KMS-11 (cell line): ENCODE results near the gene LEPROT.

ENCODE experiments used
- H2AFZ ChIP-seq: fragments of 200-600 bp; sonication (generic); 2 replicates; pipeline ENCODE4 v1.6.1; 2016; ENCODE audit warnings: antibody characterized with exemption, mixed run types, low read depth
- H3K27ac ChIP-seq: fragments of 200-600 bp; sonication (generic); 2 replicates; pipeline ENCODE4 v1.6.1; 2016; ENCODE audit warnings: mild to moderate bottlenecking, mixed run types
- H3K27me3 ChIP-seq: fragments of 200-600 bp; sonication (generic); 2 replicates; pipeline ENCODE4 v1.6.1; 2017; ENCODE audit warnings: mild to moderate bottlenecking, low read depth, mixed run types, moderate library complexity; ENCODE audit not compliant: insufficient read depth
- H3K36me3 ChIP-seq: fragments of 200-600 bp; sonication (generic); 2 replicates; pipeline ENCODE4 v1.6.1; 2017; ENCODE audit warnings: mild to moderate bottlenecking, mixed run types; ENCODE audit not compliant: insufficient read depth
- H3K4me1 ChIP-seq: fragments of 200-600 bp; sonication (generic); 2 replicates; pipeline ENCODE4 v1.6.1; 2016; ENCODE audit warnings: mild to moderate bottlenecking, low read depth, mixed run types; ENCODE audit not compliant: poor library complexity, severe bottlenecking
- H3K4me2 ChIP-seq: fragments of 200-600 bp; sonication (generic); 2 replicates; pipeline ENCODE4 v1.7.0; 2016; ENCODE audit warnings: mild to moderate bottlenecking, mixed run types
- H3K4me3 ChIP-seq: fragments of 200-600 bp; sonication (generic); IDR thresholded peaks from 2 replicates; pipeline ENCODE4 v1.6.1; 2017; ENCODE audit warnings: low read depth, low read length, mixed read lengths; ENCODE audit not compliant: insufficient read depth
- H3K79me2 ChIP-seq: fragments of 200-600 bp; sonication (generic); 2 replicates; pipeline ENCODE4 v1.6.1; 2016; ENCODE audit warnings: low read depth, mixed run types; ENCODE audit not compliant: insufficient read depth
- H3K9ac ChIP-seq: fragments of 200-600 bp; sonication (generic); 2 replicates; pipeline ENCODE4 v1.6.1; 2016; ENCODE audit warnings: mild to moderate bottlenecking, mixed run types
- H4K20me1 ChIP-seq: fragments of 200-600 bp; sonication (generic); 2 replicates; pipeline ENCODE4 v1.6.1; 2016; ENCODE audit warnings: mild to moderate bottlenecking, mixed run types; ENCODE audit not compliant: insufficient read depth
- TF ChIP-seq, protein P1 (sequence below): fragments of 200-600 bp; sonication (generic); conservative IDR thresholded peaks from 2 replicates; pipeline ENCODE4 v1.6.1; 2017; ENCODE audit warnings: low read depth, mild to moderate bottlenecking, antibody characterized with exemption, low read length, moderate library complexity, mixed read lengths

Gene LEPROT

DNA sequence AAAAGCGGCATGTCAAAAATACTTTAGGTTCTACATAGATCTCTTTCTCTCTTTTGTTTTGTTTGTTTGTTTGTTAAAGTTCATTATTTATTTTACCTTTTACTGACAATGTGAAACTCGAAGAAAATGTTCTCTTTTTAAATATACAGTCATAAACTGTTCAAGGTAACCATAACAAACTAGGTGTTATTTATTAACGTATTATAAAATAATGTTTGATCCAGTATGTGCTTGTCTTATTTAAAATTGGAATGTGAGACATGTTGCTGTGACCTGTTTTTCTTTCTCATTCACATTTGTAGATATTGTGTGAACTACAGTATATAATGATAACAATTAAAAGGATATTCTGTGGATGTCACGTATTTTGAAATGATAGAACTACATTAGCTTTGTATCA is 5.9 kb upstream of the LEPROT start:
- Histone ChIP-seq H3K4me3 (no peak overlapping the region), H3K27ac (no peak overlapping the region), H2AFZ (no peak overlapping the region), H3K4me2 (no peak overlapping the region), H3K27me3 (no peaks in the 10 kb centered on the region), H3K36me3 (no peaks in the 10 kb centered on the region), H3K9ac (no peak overlapping the region), H3K4me1 (peaks cover 6% of the 10 kb centered on the region), H3K79me2 (no peaks in the 10 kb centered on the region), H4K20me1 (no peaks in the 10 kb centered on the region)
- TF ChIP-seq, protein P1, sequence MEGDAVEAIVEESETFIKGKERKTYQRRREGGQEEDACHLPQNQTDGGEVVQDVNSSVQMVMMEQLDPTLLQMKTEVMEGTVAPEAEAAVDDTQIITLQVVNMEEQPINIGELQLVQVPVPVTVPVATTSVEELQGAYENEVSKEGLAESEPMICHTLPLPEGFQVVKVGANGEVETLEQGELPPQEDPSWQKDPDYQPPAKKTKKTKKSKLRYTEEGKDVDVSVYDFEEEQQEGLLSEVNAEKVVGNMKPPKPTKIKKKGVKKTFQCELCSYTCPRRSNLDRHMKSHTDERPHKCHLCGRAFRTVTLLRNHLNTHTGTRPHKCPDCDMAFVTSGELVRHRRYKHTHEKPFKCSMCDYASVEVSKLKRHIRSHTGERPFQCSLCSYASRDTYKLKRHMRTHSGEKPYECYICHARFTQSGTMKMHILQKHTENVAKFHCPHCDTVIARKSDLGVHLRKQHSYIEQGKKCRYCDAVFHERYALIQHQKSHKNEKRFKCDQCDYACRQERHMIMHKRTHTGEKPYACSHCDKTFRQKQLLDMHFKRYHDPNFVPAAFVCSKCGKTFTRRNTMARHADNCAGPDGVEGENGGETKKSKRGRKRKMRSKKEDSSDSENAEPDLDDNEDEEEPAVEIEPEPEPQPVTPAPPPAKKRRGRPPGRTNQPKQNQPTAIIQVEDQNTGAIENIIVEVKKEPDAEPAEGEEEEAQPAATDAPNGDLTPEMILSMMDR = no peak

DNA sequence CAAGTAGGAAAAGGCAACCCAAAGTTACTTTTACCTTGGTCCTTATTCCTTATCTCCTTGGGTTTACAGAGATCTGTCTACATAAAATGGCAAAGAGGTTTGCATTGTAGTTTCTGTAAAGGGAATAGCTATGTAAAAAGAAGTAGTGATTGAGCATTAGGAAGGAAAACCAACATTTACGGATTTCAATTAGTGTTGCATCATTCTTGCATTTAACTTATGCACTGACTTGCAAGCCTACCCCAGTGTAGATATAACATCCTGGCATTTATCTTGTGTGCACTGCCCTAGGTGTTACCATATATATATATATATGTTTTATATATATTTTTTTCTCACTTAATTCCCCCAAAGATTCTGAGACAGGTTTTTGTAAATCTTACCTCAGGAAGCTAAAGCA is 3.7 kb upstream of the LEPROT start:
- Histone ChIP-seq H4K20me1 (no peaks in the 10 kb centered on the region), H3K27ac (no peak overlapping the region), H3K4me3 (no peak overlapping the region), H3K27me3 (no peaks in the 10 kb centered on the region), H3K4me1 (peaks cover 10% of the 10 kb centered on the region), H3K9ac (no peak overlapping the region), H2AFZ (no peak overlapping the region), H3K79me2 (no peaks in the 10 kb centered on the region; the same call in 1 of the 2 replicates), H3K36me3 (no peaks in the 10 kb centered on the region), H3K4me2 (no peak overlapping the region)
- TF ChIP-seq, protein P1 = no peak

DNA sequence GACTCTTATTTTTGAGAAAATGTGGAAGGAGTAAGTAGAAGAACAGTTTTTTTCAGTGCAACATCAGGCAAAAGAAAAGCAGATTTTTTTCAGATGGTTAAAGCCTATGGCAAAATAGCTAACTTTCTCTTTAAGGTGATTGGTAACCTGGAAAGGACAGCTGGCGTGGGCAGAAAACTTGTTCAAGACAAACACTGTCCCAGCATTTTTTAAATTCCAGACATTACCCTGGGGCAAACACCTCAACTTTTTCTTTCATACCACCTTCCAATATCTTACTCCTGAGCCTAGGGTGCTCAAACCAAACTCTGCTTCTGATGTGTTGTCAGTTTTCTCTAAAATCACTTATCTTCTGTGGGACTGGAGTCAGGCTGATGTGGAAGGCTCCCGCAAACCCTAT is 2.7 kb upstream of the LEPROT start:
- Histone ChIP-seq H3K4me3 (no peak overlapping the region), H4K20me1 (no peaks in the 10 kb centered on the region)

DNA sequence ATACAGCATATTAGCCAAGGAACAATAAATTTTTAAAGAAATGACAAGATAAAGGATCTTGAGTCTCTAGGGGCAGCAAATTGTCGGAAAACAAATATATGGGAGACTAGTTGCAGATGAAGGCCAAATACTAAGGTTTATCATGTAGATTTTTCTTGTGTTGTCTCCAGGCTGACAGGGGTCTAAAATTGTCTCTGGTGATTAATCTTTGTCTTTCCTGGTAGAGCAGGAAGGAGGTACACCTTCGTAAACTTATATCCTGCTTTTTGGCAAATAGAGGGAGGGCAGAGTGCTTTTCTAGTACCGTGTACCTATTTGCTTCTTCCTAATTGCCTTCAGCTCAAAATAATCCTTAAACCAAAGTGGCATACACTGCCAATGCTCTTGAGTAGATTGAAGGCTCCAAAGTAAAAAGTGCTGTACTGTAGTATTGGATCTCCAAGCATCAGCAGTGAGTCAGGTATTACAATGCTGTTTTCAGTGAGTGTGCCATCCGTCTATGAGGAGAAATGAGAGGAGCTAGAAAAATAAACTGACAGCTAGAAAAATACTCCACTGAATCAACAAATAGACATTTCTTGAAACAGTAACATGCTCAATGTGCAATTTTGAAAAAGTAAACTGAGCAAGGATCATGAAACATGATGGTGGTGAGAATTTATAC is 1.8 kb upstream of the LEPROT start:
- Histone ChIP-seq H3K27ac (no peak overlapping the region), H3K4me3 (peak overlapping the region; percentile 26), H2AFZ (no peak overlapping the region), H3K4me2 (peak overlapping the region; percentile 68; the same call in 1 of the 2 replicates), H3K27me3 (no peaks in the 10 kb centered on the region), H3K36me3 (no peaks in the 10 kb centered on the region), H4K20me1 (no peaks in the 10 kb centered on the region), H3K79me2 (no peaks in the 10 kb centered on the region; the same call in 1 of the 2 replicates), H3K9ac (no peak overlapping the region), H3K4me1 (peaks cover 10% of the 10 kb centered on the region)
- TF ChIP-seq, protein P1 = no peak

More for the DNA sequence above, 2.7 kb upstream of the LEPROT start:
- H3K36me3 ChIP-seq = no peaks in the 10 kb centered on the region
- no peak overlapping the region for H3K9ac ChIP-seq
- H2AFZ ChIP-seq = no peak overlapping the region
- no peaks in the 10 kb centered on the region; the same call in 1 of the 2 replicates for H3K79me2 ChIP-seq
- peaks cover 10% of the 10 kb centered on the region for H3K4me1 ChIP-seq
- H3K27me3 ChIP-seq = no peaks in the 10 kb centered on the region
- H3K27ac ChIP-seq = no peak overlapping the region
- TF ChIP-seq, protein P1 = no peak
- H3K4me2 ChIP-seq = no peak overlapping the region
